Osteocyte (in vitro differentiated cells): ENCODE data around the gene MYCBPAP. TPM values are rescaled to one million over a fixed set of nuclear protein-coding genes. Genes with fewer than 3 reads are reported as not detected.

Experiments
- DNase-seq: peaks from one replicate; pipeline ENCODE4 v3.0.0; 2021; ENCODE audit warnings: mixed read lengths; ENCODE audit not compliant: unreplicated experiment; ENCODE audit errors: extremely low spot score
- H3K27ac Mint-ChIP-seq: one replicate; pipeline ENCODE4 v1.8.0; 2021; ENCODE audit warnings: mild to moderate bottlenecking, mixed read lengths; ENCODE audit not compliant: unreplicated experiment
- H3K27me3 Mint-ChIP-seq: one replicate; pipeline ENCODE4 v1.8.0; 2021; ENCODE audit warnings: mixed read lengths; ENCODE audit not compliant: unreplicated experiment
- H3K36me3 Mint-ChIP-seq: one replicate; pipeline ENCODE4 v1.8.0; 2021; ENCODE audit warnings: mixed read lengths; ENCODE audit not compliant: unreplicated experiment
- H3K4me1 Mint-ChIP-seq: one replicate; pipeline ENCODE4 v1.8.0; 2021; ENCODE audit warnings: mixed read lengths; ENCODE audit not compliant: unreplicated experiment
- H3K4me3 Mint-ChIP-seq: one replicate; pipeline ENCODE4 v1.8.0; 2021; ENCODE audit warnings: mild to moderate bottlenecking, moderate library complexity, mixed read lengths; ENCODE audit not compliant: unreplicated experiment
- H3K9me3 Mint-ChIP-seq: one replicate; pipeline ENCODE4 v1.8.0; 2021; ENCODE audit warnings: mixed read lengths; ENCODE audit not compliant: unreplicated experiment
- total RNA-seq: library from RNA; stranded (reverse); gene quantifications from 2 replicates; pipeline ENCODE4 v1.2.1, GENCODE V29; 2021
- TF ChIP-seq, protein P1 (sequence below): fragments of 200-600 bp; sonication (generic); IDR thresholded peaks from 2 replicates; pipeline ENCODE4 v1.5.0; 2021; ENCODE audit warnings: antibody characterized with exemption, mild to moderate bottlenecking, moderate library complexity

MYCBPAP gene
- total RNA-seq, 1 donor from 2014 or later = 0.46 TPM

DNA sequence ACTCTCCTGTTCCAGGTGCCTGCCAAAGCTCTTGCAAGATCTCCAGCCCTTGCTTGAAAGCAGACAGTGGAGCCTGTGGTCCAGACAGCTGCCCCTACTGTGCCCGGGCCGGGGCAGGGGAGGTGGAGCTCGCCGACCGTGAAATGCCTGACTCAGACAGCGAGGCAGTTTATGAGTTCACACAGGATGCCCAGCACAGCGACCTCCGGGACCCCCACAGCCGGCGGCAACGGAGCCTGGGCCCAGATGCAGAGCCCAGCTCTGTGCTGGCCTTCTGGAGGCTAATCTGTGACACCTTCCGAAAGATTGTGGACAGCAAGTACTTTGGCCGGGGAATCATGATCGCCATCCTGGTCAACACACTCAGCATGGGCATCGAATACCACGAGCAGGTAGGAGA is 69.9 kb downstream of the MYCBPAP start:
- peaks cover 2% of the 10 kb centered on the region for H3K4me1 Mint-ChIP-seq
- H3K9me3 Mint-ChIP-seq = no peaks in the 10 kb centered on the region
- H3K36me3 Mint-ChIP-seq = no peaks in the 10 kb centered on the region
- TF ChIP-seq, protein P1, sequence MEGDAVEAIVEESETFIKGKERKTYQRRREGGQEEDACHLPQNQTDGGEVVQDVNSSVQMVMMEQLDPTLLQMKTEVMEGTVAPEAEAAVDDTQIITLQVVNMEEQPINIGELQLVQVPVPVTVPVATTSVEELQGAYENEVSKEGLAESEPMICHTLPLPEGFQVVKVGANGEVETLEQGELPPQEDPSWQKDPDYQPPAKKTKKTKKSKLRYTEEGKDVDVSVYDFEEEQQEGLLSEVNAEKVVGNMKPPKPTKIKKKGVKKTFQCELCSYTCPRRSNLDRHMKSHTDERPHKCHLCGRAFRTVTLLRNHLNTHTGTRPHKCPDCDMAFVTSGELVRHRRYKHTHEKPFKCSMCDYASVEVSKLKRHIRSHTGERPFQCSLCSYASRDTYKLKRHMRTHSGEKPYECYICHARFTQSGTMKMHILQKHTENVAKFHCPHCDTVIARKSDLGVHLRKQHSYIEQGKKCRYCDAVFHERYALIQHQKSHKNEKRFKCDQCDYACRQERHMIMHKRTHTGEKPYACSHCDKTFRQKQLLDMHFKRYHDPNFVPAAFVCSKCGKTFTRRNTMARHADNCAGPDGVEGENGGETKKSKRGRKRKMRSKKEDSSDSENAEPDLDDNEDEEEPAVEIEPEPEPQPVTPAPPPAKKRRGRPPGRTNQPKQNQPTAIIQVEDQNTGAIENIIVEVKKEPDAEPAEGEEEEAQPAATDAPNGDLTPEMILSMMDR = no peak
- peaks cover 29% of the 10 kb centered on the region for H3K27me3 Mint-ChIP-seq
- H3K4me3 Mint-ChIP-seq = no peak overlapping the region
- DNase-seq = no peak
- no peak overlapping the region for H3K27ac Mint-ChIP-seq

DNA sequence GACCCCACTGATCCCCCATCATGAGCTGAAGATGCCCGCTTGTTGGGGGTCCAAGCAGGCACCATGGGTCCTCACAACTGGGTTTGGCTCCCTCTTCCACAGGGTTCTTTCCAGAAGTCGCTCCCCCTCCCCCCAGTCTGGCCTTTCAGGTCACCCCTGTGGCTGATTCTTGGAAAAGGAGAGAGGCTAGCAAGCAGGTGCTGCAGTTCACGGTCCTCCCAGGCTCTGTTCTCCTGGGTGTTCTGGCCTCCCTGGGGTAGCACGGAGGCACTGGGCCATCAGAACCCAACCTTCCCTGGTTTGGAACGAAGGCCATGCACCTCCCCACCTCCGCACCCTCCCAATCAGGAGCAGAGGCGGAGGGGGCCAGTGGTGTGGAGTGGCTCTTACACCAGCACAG is 71.2 kb downstream of the MYCBPAP start:
- Mint-ChIP-seq H3K9me3 (no peaks in the 10 kb centered on the region), H3K27me3 (peaks cover 37% of the 10 kb centered on the region), H3K36me3 (no peaks in the 10 kb centered on the region), H3K27ac (no peak overlapping the region), H3K4me1 (peaks cover 2% of the 10 kb centered on the region), H3K4me3 (no peak overlapping the region)
- no peak for DNase-seq
- TF ChIP-seq, protein P1 = no peak

DNA sequence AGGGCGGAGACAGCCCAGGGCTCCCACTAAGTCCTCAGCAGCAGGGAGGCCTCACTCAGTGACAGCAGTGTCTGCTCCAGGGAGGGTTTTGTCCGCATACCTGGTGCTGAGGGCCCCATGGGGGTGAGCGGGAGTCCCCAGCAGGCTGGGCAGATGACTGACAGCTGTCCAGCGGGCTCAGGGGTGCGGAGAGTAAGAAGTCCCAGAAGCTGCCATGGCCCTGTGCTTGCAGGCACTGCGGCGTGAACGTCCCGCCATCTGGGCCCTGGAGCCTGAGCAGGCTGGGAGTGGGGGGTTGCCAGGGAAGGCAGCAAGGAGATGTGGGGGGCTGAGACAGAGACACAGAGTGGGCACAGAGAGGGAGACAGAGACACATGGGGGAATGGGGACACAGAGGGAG is 72.4 kb downstream of the MYCBPAP start:
- Mint-ChIP-seq H3K9me3 (no peaks in the 10 kb centered on the region), H3K36me3 (no peaks in the 10 kb centered on the region)
- TF ChIP-seq, protein P1 = no peak

More for the DNA sequence above, 72.4 kb downstream of the MYCBPAP start:
- Mint-ChIP-seq H3K27me3 (peaks cover 33% of the 10 kb centered on the region), H3K27ac (no peak overlapping the region), H3K4me1 (peaks cover 2% of the 10 kb centered on the region), H3K4me3 (no peak overlapping the region)
- no peak for DNase-seq

Other genes with a start within 250 kb of the MYCBPAP start
- 4.3 and 6.6 TPM in 2 replicates for gene TMEM92, start 234.0 kb upstream of the MYCBPAP start, total RNA-seq
- gene XYLT2, start 162.3 kb upstream of the MYCBPAP start, total RNA-seq = 31.6 and 32.0 TPM in 2 replicates
- gene MRPL27, start 135.3 kb upstream of the MYCBPAP start, total RNA-seq = 54.5 and 59.0 TPM in 2 replicates
- 2.8 and 3.6 TPM in 2 replicates for gene EME1, start 135.2 kb upstream of the MYCBPAP start, total RNA-seq
- 87.0 and 87.2 TPM in 2 replicates for gene LRRC59, start 110.9 kb upstream of the MYCBPAP start, total RNA-seq
- gene ACSF2, start 82.2 kb upstream of the MYCBPAP start, total RNA-seq = 25.4 and 28.1 TPM in 2 replicates
- gene CHAD, start 39.6 kb upstream of the MYCBPAP start, total RNA-seq = not detected in 2 replicates
- 36.7 and 37.5 TPM in 2 replicates for gene RSAD1, start 29.6 kb upstream of the MYCBPAP start, total RNA-seq
- not detected in 2 replicates for gene EPN3, start 24.3 kb downstream of the MYCBPAP start, total RNA-seq
- gene SPATA20, start 38.7 kb downstream of the MYCBPAP start, total RNA-seq = 55.0 and 58.1 TPM in 2 replicates
- 0.10 and 0.11 TPM in 2 replicates for gene CACNA1G, start 52.3 kb downstream of the MYCBPAP start, total RNA-seq
- gene ABCC3, start 126.4 kb downstream of the MYCBPAP start, total RNA-seq = 0.37 and 0.73 TPM in 2 replicates
- 38.4 and 41.1 TPM in 2 replicates for gene ANKRD40, start 199.5 kb downstream of the MYCBPAP start, total RNA-seq
- gene LUC7L3, start 211.2 kb downstream of the MYCBPAP start, total RNA-seq = 86.1 and 105 TPM in 2 replicates